Large intestine (tissue), 12 donors: ENCODE data around the gene PCGF6. TPM values are rescaled to one million over a fixed set of nuclear protein-coding genes. Genes with fewer than 3 reads are reported as not detected.

Source experiments
- DNase-seq, 2 donors: peaks; one replicate each; pipeline versions ENCODE4 v3.0.0 to v3.0.0-alpha.2; 2013
- H3K27ac ChIP-seq: one replicate; pipeline ENCODE4 v1.5.1; 2013; ENCODE audit warnings: low read length
- H3K27me3 ChIP-seq: 2 replicates; pipeline ENCODE4 v1.6.1; 2013; ENCODE audit warnings: low read length; ENCODE audit not compliant: control insufficient read depth, insufficient read depth
- H3K36me3 ChIP-seq: 2 replicates; pipeline ENCODE4 v1.6.1; 2013; ENCODE audit warnings: low read length; ENCODE audit not compliant: control insufficient read depth, insufficient read depth
- H3K4me1 ChIP-seq: one replicate; pipeline ENCODE4 v1.6.1; 2013; ENCODE audit warnings: low read length; ENCODE audit not compliant: control insufficient read depth, insufficient read depth
- H3K4me3 ChIP-seq: one replicate; pipeline ENCODE4 v1.5.1; 2013; ENCODE audit warnings: low read length
- H3K9me3 ChIP-seq: one replicate; pipeline ENCODE4 v1.6.1; 2013; ENCODE audit warnings: mild to moderate bottlenecking, low read depth, low read length, moderate library complexity; ENCODE audit not compliant: control insufficient read depth
- WGBS: methylation state at CpG from one replicate; pipeline ENCODE4 v1.1.5; 2013; ENCODE audit warnings: low lambda C conversion rate; ENCODE audit not compliant: insufficient coverage; 5-methylcytosine and 5-hydroxymethylcytosine counted together
- long read RNA-seq, 11 donors: transcript quantifications; one replicate each; lab custom pipeline, GENCODE V29; 2026
- polyA plus RNA-seq: library from polyadenylated mRNA; unstranded; fragments of 120-200 nt; gene quantifications from one replicate; pipeline ENCODE4 v1.2.1, GENCODE V29; 2013

The PCGF6 gene
- 7.9 TPM for polyA plus RNA-seq
- long read RNA-seq, donor 1, partial matches to known transcripts: 0 of 1 reads
- long read RNA-seq, donor 1, other reads (novel, unspliced or antisense): 0 of 1 reads
- long read RNA-seq, donor 2, partial matches to known transcripts: 0 of 1 reads
- long read RNA-seq, donor 2, other reads (novel, unspliced or antisense): 0 of 1 reads
- long read RNA-seq, donor 3: 0 reads
- long read RNA-seq, donor 4: 0 reads
- long read RNA-seq, donor 5, partial matches to known transcripts: 0 of 2 reads
- long read RNA-seq, donor 5, other reads (novel, unspliced or antisense): 0 of 2 reads
- long read RNA-seq, donor 6, partial matches to known transcripts: 0 of 2 reads
- long read RNA-seq, donor 6, other reads (novel, unspliced or antisense): 0 of 2 reads
- long read RNA-seq, donor 7, partial matches to known transcripts: 0 of 1 reads
- long read RNA-seq, donor 7, other reads (novel, unspliced or antisense): 0 of 1 reads
- long read RNA-seq, donor 8, partial matches to known transcripts: 0 of 1 reads
- long read RNA-seq, donor 8, other reads (novel, unspliced or antisense): 0 of 1 reads
- long read RNA-seq, donor 9, partial matches to known transcripts: 0 of 2 reads
- long read RNA-seq, donor 9, other reads (novel, unspliced or antisense): 0 of 2 reads
- long read RNA-seq, donor 10, partial matches to known transcripts: 0 of 3 reads
- long read RNA-seq, donor 10, other reads (novel, unspliced or antisense): 0 of 3 reads
- long read RNA-seq, donor 11: 0 reads

- Histone ChIP-seq H3K27ac (peak within 1 kb of the TSS; percentile 81), H3K9me3 (no peaks in the 10 kb centered on the region), H3K4me3 (peak within 1 kb of the TSS; percentile 85), H3K27me3 (no peaks in the 10 kb centered on the region), H3K4me1 (no peaks in the 10 kb centered on the region), H3K36me3 (peaks cover 7% of the 10 kb centered on the region)
- no CpG with 5 or more reads among the region's 82 CpGs for WGBS
- peak; percentile 66 to 85 for DNase-seq
Observed at GRCh38 chr10:103350517-103351260, at the start of gene PCGF6. Gene PCGF6, minus strand, starts transcription at chr10:103351140. Its CDS starts 74 bp downstream, at chr10:103351066.

GRCh38 chr10:103397191-103397825 lies 46.4 kb upstream of the PCGF6 start:
- peaks cover 31% of the 10 kb centered on the region for H3K36me3 ChIP-seq
- DNase-seq: peak in 1 of 2 donors; percentile 5
- H3K27ac ChIP-seq: no peak overlapping the region
- H3K9me3 ChIP-seq: no peaks in the 10 kb centered on the region
- H3K4me1 ChIP-seq: peaks cover 6% of the 10 kb centered on the region
- WGBS: 0% methylated on average over 1 of the region's 19 CpGs
- H3K27me3 ChIP-seq: no peaks in the 10 kb centered on the region
- peak overlapping the region; percentile 90 for H3K4me3 ChIP-seq

GRCh38 chr10:103396789-103397087 lies 45.8 kb upstream of the PCGF6 start:
- DNase-seq: no peak
- Histone ChIP-seq H3K27me3 (no peaks in the 10 kb centered on the region), H3K9me3 (no peaks in the 10 kb centered on the region), H3K27ac (peak overlapping the region; percentile 25), H3K4me3 (peak overlapping the region; percentile 90), H3K4me1 (peaks cover 6% of the 10 kb centered on the region), H3K36me3 (peaks cover 29% of the 10 kb centered on the region)
- WGBS: 0% methylated on average over 1 of the region's 8 CpGs

- Histone ChIP-seq H3K4me3 (peak within 1 kb of the TSS; percentile 90), H3K36me3 (peaks cover 33% of the 10 kb centered on the region), H3K27me3 (no peaks in the 10 kb centered on the region), H3K4me1 (peaks cover 6% of the 10 kb centered on the region), H3K9me3 (no peaks in the 10 kb centered on the region), H3K27ac (peak within 1 kb of the TSS; percentile 69)
- WGBS: 20% methylated on average over 1 of the region's 56 CpGs
- DNase-seq: peak; percentile 98 to 99
Observed at GRCh38 chr10:103396067-103396788, 45.3 kb upstream of the PCGF6 start, which contains the start of the genes ATP5MK and PDCD11. Gene ATP5MK, minus strand, starts transcription at chr10:103396475. Its CDS starts 4,018 bp downstream, at chr10:103392457. Gene PDCD11, plus strand, starts transcription at chr10:103396626. Its CDS starts 1,801 bp downstream, at chr10:103398427.

- no peaks in the 10 kb centered on the region for H3K27me3 ChIP-seq
- H3K36me3 ChIP-seq: peaks cover 34% of the 10 kb centered on the region
- H3K9me3 ChIP-seq: no peaks in the 10 kb centered on the region
- DNase-seq: peak in 1 of 2 donors; percentile 54
- H3K4me1 ChIP-seq: peaks cover 6% of the 10 kb centered on the region
- H3K4me3 ChIP-seq: peak overlapping the region; percentile 90
- 20% methylated on average over 1 of the region's 11 CpGs for WGBS
- peak overlapping the region; percentile 69 for H3K27ac ChIP-seq
Observed at GRCh38 chr10:103395754-103396066, 44.8 kb upstream of the PCGF6 start.

GRCh38 chr10:103394180-103394579 lies 43.2 kb upstream of the PCGF6 start:
- no peak for DNase-seq
- peaks cover 6% of the 10 kb centered on the region for H3K4me1 ChIP-seq
- peaks cover 30% of the 10 kb centered on the region for H3K36me3 ChIP-seq
- no peaks in the 10 kb centered on the region for H3K27me3 ChIP-seq
- H3K9me3 ChIP-seq: no peaks in the 10 kb centered on the region
- WGBS: 100% methylated on average over 1 of the region's 14 CpGs
- H3K4me3 ChIP-seq: no peak overlapping the region
- no peak overlapping the region for H3K27ac ChIP-seq

GRCh38 chr10:103382769-103383168 lies 31.8 kb upstream of the PCGF6 start:
- Histone ChIP-seq H3K27ac (no peak overlapping the region), H3K27me3 (no peaks in the 10 kb centered on the region), H3K9me3 (no peaks in the 10 kb centered on the region), H3K4me3 (no peak overlapping the region), H3K36me3 (peaks cover 44% of the 10 kb centered on the region), H3K4me1 (no peaks in the 10 kb centered on the region)
- DNase-seq: no peak
- WGBS: 100% methylated on average over 1 of the region's 5 CpGs

GRCh38 chr10:103374263-103374662 lies 23.3 kb upstream of the PCGF6 start:
- Histone ChIP-seq H3K4me3 (no peak overlapping the region), H3K36me3 (peaks cover 35% of the 10 kb centered on the region), H3K27me3 (no peaks in the 10 kb centered on the region), H3K9me3 (no peaks in the 10 kb centered on the region), H3K27ac (no peak overlapping the region), H3K4me1 (no peaks in the 10 kb centered on the region)
- no peak for DNase-seq
- WGBS: no CpG with 5 or more reads among the region's 5 CpGs

GRCh38 chr10:103373544-103373943 lies 22.6 kb upstream of the PCGF6 start:
- Histone ChIP-seq H3K9me3 (no peaks in the 10 kb centered on the region), H3K36me3 (peaks cover 31% of the 10 kb centered on the region), H3K27ac (no peak overlapping the region), H3K27me3 (no peaks in the 10 kb centered on the region), H3K4me1 (peaks cover 3% of the 10 kb centered on the region), H3K4me3 (no peak overlapping the region)
- DNase-seq: no peak
- no CpG with 5 or more reads among the region's 3 CpGs for WGBS
